Coronary artery (tissue), 2 donors: ENCODE results near the gene TUBGCP6.
A peak's percentile ranks its signal among the peaks of the same experiment; 100 is the strongest.

ENCODE experiments used
- DNase-seq: peaks from one replicate; pipeline ENCODE4 v3.0.0-alpha.2; 2017; ENCODE audit warnings: low spot score
- H3K27ac ChIP-seq, 2 donors: fragments of 200-600 bp; sonication (generic); one replicate each; pipeline ENCODE4 v1.5.1; 2016 to 2019
- H3K4me3 ChIP-seq: fragments of 200-600 bp; sonication (generic); 2 replicates; pipeline ENCODE4 v1.5.1; 2016; ENCODE audit warnings: mild to moderate bottlenecking, moderate library complexity
- CTCF ChIP-seq: fragments of 200-600 bp; sonication (generic); IDR thresholded peaks from one replicate; pipeline ENCODE4 v1.5.1; 2019; ENCODE audit warnings: antibody characterized with exemption

The TUBGCP6 gene

DNA sequence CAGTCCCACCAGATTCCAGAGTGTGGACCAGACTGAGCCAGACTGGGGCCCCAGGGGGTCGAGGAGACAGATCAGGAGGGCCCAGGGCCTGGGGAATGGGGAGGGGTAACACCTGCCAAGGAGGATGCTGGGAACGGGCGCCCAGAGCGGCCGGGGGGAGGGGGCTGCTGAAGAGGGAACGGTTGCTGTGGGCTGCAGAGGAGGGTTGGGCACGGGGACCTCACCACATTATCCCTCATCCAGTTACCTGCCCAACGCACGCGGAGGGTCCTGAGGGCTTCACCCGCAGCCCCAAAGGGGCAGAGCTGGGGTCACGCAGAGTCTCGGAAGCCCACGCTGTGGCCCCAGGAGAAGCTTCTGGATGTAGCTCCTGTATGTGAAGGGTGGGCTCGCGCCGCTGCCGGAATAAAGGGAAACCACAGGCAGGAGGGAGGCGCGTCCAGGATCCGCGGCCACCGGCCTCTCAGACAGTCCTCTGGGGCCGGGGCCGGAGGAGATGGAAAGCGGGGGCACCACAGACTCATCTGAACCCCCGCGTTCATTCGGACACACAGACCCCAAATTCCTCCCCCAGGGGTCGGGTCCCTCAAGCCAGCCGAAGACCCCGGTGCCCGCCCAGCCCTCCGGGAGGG lies 44.9 kb downstream of the TUBGCP6 start:
- DNase-seq: no peak
- H3K27ac ChIP-seq: peak overlapping the region; percentile 79 to 92

DNA sequence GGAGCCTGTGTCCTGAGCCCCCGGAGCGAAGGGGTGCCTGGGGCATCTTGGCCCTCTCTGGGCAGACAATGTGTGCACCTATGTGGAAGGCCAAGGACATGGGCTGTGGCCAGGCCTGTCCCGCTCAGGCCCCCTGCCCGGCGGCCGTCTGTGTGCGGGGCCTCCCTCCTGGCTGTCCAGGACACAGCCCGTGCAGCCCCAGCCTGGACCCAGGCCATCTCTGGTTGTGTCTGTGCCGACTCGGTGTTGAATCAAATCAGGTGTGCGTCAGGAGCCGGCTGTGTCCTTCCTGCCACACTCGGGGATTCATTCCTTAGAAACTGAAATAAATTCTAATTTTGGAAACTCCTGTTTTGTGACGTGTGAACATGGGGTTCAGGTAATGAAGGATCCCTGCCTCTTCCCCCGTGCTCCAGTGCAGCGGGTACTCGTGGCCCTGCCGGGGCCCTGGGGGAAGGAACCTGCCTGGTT lies 45.5 kb downstream of the TUBGCP6 start:
- no peak for DNase-seq
- Histone ChIP-seq H3K4me3 (peak overlapping the region; percentile 83), H3K27ac (peak overlapping the region in 1 of 2 donors; percentile 92)
- no peak for TF ChIP-seq CTCF

More for the DNA sequence above, 44.9 kb downstream of the TUBGCP6 start:
- TF ChIP-seq CTCF: no peak
- peak overlapping the region; percentile 83 for H3K4me3 ChIP-seq

DNA sequence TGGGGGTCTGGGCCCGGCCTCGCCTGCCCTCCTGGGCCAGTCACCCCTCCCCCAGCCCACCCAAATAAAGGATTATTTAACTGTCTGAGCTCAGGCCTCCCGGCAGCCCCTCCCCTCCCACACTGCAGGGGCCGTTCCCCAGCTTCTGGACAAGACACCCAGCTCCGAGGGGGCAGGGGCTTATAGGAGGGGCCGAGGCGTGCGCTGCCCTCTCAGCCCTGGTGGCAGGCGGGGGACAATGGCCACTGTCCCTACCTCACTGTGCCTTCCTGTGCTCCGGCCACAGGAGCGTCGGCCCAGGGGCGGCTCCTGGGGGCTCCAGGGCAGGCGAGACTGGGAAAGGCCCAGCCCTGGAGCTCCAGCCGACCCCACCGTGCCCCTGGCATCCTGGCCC lies 46.2 kb downstream of the TUBGCP6 start:
- no peak for TF ChIP-seq CTCF
- H3K27ac ChIP-seq: no peak overlapping the region
- no peak for DNase-seq
- H3K4me3 ChIP-seq: no peak overlapping the region

DNA sequence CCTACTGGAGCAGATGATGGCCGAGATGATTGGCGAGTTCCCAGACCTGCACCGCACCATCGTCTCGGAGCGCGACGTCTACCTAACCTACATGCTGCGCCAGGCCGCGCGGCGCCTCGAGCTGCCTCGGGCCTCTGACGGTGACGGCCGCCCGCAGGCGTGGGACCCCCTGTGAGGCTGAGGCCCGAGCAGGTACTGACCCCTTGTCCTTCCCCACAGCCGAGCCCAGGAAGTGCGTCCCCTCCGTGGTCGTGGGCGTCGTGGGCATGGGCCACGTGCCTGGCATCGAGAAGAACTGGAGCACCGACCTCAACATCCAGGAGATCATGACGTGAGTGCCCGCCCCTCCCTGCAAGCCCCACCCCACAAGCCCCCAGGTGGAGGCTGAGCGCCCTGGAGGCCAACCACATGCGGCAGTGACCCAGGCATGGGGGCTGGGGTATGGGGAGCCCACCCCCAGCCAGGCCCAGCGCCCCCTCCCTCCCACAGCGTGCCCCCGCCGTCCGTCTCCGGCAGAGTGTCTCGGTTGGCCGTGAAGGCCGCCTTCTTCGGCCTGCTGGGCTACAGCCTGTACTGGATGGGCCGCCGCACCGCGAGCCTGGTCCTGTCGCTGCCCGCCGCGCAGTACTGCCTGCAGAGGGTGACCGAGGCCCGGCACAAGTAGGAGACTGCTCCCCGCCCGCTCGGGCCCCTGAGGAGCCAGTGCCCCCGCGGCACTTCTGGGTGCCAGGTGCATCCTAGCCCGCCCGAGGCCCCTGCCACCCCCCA lies 46.8 kb downstream of the TUBGCP6 start:
- no peak for DNase-seq
- TF ChIP-seq CTCF: no peak
- H3K4me3 ChIP-seq: no peak overlapping the region
- no peak overlapping the region for H3K27ac ChIP-seq

DNA sequence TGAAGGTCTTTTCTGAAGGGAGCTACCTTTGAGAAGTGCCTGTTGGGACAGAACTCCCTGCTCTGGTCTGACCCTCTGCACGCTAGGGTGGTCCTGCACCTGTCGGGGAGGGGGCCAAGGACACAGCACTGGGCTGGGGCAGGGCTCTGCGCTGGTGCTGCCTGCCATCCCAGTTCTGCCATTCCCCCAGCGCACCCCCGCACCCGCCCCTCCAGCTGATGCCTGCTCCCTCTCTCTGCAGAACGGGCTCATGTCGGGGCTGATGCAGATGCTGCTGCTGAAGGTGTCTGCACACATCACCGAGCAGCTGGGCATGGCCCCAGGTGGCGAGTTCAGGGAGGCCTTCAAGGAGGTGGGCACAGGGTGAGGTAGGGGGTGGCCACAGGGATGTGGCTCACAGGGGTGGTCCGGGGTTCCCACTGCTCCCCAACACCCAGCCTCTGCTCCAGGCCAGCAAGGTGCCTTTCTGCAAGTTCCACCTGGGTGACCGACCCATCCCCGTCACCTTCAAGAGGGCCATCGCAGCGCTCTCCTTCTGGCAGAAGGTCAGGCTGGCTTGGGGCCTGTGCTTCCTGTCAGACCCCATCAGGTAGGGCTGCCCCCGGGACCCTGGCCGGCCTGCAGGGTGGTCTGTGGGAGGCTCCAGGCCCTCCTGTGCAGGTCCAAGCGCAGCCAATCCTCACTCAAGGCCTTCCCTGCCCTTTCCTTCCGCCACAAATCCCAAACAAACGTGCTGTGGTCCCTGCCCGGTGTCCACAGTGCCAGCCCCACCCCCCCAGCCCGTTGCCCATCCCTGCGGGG lies 47.6 kb downstream of the TUBGCP6 start:
- no peak overlapping the region for H3K27ac ChIP-seq
- H3K4me3 ChIP-seq: no peak overlapping the region
- no peak for DNase-seq
- no peak for TF ChIP-seq CTCF

DNA sequence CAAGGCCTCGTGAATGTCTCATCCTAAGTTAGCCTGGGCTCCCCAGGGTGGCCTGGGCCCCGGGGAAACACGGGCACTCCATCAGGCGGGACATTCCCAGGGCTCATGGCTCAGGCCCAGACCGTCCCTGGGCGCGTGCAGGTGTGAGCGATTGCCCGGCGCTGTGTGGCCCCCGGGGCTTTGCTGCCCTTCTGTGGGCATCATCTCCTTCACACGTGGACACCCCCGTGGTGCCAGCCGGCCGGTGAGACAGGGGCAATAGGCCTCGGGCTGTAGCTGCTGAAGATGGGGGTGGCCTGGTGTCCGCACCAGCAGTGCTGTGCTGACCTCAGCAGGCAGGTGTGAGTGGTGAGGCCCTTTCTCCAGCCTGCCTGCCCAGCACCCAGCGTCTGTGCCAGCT lies 48.6 kb downstream of the TUBGCP6 start:
- H3K4me3 ChIP-seq: no peak overlapping the region
- DNase-seq: no peak
- H3K27ac ChIP-seq: no peak overlapping the region
- TF ChIP-seq CTCF: no peak
